NCI-H1417 (cell line): Measurements from ENCODE around the gene PPM1L.

Experiments
- DNase-seq, 3 experiments: peaks; one replicate each; lab custom pipeline; 2025; lab: John Stamatoyannopoulos, UW

The PPM1L gene

DNA sequence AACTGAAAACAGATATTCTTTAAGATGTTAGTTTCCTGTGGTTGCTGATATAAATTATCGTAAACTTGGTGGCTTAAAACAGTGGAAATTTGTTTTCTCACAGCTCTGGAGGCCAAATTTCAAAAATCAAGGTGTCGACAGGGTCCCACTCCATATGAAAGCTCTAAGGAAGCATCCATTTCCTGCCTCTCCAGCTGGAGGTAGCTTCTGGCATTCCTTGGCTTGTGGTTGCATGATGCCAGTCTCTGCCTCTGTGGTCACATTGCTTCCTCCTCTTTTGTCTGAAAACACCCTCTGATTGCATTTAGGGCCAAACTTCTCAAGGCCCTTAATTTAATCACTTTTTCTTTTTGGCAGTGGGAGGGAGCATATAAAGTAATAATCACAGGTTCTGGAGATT lies 96.8 kb downstream of the PPM1L start:
- DNase-seq: no peak

DNA sequence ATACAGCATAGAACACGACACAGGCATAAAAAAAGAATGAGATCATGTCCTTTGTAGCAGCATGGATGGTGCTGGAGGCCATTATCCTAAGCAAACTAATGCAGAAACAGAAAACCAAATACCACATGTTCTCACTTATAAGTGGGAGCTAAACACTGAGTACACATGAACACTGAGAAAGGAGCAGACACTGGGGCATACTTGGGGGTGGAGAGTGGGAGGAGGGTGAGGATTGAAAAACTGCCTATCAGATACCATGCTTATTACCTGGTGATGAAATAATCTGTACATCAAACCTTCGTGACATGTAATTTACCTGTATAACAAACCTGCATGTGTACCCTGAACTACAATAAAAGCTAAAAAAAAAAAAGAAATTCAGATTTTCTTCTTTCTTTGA lies 100.4 kb downstream of the PPM1L start:
- DNase-seq: peak in 1 of 3 experiments; percentile 48

DNA sequence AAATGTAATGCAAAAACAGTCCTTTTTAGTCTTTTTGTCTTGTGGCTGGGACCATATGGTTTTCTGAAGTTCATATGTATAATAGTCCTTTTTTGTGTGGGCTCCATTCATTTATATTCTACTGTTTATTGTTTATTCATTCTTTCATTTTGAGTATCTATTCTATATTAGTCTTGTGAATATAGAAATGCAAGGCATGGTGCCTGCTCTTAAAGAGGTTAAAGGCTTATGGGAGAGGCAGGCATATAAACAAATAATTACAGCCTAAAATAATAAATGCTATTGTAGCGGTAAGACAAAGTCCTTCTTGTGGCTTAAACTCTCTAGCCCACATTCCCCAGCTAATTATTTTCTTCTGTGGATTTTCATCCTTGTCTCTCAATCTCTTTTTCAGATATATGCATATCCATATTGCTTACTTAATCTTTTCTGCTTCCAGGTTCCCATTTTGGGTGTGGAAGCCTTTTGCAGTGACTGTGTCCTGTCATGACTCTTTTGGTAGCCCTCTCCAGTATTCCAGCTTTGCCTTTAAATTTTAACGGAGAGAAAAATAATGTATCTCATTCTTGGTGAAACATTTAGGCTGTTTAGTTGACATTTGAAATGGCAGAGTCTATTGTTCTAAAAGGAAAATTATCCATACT lies 101.6 kb downstream of the PPM1L start:
- no peak for DNase-seq

DNA sequence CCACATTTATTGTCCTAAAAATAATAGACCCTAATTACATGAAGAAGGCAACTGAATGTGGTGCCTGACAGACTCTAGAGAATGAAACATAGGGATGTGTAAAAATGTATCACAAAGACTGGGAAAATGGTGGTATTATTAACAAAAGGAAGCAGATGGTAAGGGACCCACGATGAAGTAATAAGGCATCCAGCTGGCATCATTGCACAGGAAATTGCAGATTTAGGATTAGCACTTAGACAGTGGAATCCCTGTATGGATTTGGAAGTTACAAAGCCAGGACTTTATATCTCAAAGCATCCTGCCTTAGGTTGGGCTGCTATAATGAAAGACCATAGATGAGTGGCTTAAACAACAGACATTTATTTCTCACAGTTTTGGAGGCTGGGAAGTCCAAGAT lies 104.3 kb downstream of the PPM1L start:
- peak in 1 of 3 experiments; percentile 22 for DNase-seq

DNA sequence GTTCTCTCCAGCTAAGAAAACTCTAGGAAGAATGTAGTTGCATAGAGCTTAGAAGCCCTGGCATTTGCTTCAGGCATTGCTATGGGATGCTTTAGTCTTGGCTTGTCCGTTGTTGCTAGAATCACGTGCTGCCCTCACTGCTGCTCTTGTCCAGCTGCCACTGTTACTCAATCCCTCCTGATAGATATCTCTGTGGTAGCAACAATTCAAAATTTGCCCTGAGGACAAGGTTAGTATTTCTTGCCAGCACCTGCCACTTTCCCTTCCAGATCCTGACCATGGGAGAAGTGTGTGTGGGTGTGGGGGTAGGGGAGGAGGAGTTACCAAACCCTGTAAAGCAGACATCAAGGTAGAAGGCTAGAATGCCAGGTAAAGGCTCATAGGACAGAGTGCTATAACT lies 113.8 kb downstream of the PPM1L start:
- peak in 2 of 3 experiments; percentile 73 to 92 for DNase-seq

DNA sequence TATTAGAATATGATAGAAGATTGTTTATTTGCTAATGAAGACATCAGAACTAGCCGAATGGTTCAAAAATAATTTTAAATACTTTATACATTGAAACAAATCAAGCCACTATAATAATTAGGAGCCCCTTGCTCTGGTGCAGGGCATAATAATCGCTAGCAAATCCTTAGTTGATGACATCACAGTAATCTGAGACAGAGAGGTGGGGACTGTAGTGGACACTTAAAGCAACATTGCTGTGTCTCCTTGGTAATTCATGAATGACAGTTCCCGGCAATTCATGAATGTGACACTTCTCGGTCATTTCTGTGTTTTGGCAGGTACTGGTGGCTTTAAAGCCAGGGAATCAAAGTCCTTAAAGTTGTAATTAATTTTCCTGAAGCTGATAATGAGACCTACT lies 114.3 kb downstream of the PPM1L start:
- DNase-seq: peak; percentile 60 to 95 (median 73)

DNA sequence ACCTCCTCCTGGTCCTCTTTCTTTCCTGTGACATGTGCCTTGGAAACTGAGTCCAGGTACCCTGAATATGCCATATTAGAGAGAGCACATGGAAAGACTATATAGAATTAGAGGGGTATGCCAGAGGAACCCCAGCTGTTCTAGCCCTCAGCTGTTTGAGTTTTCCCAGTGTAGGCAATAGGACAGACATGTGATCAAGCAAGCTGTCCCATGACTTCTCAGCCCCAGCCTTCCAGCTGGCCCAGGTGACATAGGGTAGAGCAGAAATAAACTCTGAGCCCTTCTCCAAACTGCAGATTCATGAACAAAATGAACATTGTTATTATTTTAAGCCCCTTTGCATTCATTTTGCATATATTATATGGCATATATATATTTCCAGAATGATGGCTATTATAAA lies 118.7 kb downstream of the PPM1L start:
- no peak for DNase-seq

DNA sequence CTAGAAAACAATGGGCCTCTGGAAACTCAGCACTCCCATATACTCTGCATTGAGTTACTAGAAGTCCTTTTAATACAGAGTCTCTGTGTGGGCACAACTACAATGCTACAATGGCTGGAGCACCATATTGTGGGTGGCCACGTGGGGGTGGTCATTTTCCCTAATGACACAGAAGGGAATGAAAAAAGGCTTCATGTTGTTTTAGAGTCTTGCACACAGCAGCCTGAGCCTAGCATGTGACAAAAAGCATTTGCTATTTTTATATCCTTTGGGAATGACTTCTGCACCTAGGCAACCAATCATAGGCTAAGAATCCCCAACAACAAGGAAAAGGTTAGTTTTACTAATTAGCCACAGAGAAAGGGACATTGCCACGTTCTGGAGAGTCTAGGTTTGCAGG lies 120.6 kb downstream of the PPM1L start:
- DNase-seq: no peak

DNA sequence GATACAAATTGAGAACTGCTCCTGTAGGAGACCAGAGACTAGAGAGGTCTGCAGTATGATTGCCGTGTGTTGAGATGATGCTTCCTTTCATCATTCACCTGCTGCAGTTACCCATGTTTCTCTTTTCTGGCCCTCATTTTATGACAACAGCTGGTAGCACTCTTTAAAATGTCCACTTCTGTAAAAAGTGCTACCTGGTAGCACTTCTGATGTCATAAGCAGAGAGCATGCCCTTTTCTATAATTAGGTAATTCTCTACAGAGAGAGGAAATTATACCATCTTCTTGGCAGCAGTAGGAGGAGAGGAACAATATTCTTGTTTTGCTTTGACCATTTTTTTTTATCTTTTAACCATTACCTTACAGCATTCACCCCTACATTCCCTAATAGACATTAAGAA lies 123.8 kb downstream of the PPM1L start:
- DNase-seq: peak in 2 of 3 experiments; percentile 23 to 45

DNA sequence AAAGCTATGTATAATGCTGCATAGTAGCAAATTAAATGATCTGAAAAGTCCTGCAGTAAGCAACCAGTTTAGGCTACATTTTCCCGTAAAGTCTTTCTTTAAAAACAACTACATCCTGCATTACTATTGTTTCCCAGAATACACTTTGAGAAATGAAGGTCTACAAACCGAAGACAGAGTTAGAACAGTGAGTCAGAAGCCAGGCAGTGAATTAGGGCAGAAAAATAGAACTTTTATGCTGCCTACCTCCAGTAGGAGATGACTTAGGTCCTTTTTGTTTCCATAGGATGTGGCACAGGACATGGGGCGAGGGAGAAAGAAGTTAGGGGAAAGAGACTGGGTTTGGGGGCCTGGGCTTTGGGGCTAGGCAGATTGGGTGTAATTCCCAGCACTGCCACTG lies 127.3 kb downstream of the PPM1L start:
- DNase-seq: no peak

DNA sequence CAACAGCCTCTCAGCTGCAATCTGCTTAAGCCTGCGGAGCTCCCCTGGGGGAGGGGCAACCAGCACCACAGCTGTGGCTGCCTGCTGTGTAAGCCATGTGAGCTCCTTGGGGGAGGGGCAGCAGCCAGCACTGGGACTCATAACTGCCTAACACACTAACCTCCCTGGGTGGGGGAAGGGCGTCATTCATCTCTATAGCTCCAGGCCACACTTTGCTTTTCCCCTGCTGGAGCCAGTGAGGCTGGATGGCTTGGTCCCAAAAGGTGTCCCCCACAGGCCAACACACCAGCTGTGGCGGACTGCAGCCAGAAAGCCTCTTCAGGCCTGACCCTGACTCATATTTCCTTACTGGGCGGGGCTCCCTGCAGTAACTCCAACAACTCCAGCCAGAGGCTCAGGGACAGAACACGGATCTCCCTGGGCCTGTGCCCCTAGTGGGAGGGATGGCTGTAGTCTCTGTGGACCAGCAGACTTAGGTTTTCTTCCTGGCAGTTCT lies 129.8 kb downstream of the PPM1L start:
- peak; percentile 74 to 96 (median 90) for DNase-seq

DNA sequence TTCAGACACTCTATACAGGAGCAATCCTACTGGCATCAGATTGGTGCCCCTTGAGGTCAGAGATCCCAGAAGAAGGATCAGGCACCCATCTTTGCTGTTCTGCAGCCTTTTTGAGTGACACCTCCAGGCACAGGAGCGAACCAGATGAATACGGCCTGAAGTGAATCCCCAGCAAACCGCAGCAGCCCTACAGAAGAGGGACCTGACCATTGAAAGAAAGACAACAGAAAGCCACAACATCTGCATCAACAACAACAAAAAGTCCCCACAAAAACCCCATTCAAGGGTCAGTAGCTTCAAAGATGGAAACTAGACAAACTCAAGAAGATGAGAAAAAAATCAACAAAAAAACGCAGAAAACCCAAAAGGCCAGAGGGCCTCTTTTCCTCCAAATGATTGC lies 130.4 kb downstream of the PPM1L start:
- DNase-seq: no peak

DNA sequence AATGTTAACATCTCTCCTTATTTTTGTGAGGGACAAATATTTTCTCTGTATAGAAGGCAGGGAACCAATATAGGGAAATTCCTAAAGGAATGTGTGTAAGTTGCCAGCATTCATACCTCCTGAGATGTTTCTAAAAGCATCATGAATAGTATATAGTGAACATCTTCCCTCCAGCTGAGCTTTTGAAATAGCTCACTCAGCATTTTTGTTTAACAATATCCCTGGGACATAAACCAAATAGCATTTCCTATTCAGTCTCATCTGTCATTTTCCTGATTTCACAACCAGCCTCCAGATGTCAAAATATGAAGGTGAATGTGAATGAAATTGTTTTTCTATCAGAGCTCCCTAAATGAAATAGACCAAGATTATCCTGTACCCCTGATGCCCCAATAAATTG lies 137.2 kb downstream of the PPM1L start:
- DNase-seq: no peak

DNA sequence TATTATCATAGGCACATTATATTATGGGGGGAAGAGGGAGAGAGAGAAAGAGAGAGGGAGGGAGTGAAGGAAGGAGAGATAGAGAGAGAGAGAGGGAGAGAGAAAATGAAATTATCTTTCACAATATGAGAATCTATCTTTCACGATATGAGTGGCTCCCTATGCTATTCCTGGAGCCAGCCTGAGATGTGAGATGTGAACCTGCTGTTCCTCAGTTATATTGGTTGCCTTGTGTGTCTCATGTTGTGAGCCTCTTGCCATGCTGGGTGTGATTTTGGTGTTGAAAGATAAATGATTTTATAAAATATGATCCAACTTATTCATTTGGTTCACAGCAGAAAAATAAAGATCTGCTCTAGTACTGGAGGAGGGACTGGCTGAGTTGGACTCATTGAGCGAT lies 148.7 kb downstream of the PPM1L start:
- no peak for DNase-seq

DNA sequence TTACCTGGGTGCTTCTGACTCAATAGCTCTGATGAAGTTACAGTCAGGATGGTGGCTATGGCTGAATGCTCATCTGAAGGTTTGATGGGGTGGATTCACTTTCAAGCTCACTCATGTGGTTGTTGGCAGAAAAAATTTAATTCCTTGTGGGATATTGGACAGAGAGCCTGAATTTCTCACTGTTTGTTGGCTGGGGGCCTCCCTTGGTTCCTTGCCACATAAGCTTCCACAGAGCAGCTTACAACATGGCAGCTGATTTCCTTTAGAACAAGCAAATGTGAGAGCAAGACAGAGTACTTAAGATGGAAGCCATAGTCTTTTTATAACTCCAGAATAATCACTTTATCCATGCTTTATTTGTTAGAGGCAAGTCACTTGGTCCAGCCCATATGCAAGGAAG lies 150.6 kb downstream of the PPM1L start:
- DNase-seq: no peak

DNA sequence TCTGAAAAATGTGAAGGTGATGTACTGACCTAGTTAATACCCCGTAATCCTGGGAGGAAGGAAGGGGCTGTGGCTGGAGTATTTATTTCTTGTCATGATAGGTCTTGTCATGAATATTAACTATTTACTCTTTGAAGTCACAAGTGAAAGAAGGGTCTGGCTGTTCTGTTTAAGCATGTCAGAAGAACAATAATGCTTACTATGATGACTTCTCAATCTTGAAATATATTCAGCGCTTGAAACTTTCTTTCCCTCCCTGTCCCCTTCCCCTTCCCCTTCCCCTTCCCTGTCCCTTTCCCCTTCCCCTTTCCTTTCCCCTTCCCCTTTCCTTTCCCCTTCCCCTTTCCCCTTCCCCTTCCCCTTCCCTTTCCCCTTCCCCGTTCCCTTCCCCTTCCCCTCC lies 153.9 kb downstream of the PPM1L start:
- no peak for DNase-seq

DNA sequence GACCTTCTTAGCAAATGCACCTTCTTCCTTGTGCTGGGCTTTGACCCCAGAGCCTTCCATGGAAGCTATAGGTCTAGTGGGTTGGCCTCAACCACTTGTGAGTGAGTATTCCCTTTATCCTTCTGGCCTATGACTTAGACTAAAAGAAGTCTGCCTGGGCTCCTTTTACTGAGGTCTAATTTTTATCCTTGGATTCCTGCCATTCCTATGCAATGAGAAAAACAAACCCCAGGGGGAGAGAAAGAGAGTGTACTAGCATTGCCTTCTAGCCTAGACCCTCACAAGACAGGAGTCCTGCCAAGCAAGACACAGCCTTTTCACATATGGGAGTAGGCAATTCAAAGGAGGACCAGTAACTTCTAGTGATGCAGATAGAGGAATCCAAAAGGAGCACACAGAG lies 155.4 kb downstream of the PPM1L start:
- DNase-seq: no peak

DNA sequence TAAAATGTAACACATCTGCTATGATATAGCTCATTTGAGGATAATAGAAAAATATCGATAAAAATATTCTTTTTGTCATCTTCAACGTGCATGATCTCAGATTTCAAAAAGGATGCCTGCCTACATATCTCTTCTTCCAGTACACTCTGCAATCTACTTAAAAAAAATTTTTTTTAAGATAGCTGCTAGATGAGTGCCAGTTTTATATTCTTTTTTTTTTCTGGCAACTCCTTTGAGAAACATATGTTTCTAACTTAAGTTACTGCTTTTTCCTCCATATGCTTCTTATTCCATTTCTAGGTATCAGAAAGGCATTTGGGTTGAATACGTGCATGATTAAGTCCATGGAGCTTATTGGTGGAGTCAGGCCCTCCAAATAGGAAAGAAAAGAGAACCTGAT lies 160.4 kb downstream of the PPM1L start:
- no peak for DNase-seq

DNA sequence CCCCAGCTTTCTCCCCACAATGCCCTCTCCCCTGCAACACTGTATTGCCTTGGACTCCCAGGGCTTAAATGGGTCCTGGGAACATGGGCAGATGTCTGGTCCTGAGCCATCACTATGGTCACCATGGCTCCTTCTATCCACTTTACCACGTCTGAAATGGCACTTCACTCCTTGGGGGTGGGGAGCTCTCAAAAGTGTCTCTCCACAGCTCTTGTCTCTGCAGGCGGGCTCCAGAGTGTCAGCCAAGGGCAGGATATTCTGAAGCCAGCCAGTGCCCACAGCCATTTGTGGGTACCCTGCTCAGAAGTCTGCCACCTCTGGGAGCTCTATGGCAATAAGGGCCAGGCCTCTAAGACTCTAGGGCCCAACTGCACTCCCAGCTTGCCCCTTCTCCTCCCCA lies 163.9 kb downstream of the PPM1L start:
- DNase-seq: peak; percentile 51 to 96 (median 89)

DNA sequence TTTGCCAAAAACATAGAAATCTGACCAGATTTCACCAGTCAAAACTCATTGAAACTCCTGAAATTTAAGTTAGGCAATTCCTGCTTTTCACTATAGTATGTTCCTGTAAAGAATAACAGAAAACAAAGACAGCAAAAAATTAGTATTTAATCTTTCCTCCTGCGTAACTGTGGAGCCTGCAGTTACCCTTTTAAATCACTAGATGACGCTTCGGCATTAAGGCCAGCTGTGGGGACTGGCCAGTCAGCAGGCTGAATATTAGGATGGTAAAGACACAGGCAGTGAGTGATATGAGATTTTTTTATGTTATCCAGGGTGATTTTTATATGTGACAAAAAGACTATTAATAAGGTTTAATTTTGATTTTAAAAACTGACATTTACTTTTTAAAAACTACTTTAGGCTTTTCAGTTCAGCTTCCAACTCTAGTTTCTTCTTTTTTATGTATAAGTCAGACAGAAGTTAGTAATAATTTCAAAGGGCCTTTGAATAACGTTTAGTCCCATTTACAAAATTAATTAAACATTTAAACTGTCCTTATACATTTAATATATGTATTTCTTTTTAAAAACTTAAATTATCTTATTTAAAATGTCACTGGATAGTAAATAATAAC lies 165.1 kb downstream of the PPM1L start:
- peak; percentile 7 to 57 (median 35) for DNase-seq

DNA sequence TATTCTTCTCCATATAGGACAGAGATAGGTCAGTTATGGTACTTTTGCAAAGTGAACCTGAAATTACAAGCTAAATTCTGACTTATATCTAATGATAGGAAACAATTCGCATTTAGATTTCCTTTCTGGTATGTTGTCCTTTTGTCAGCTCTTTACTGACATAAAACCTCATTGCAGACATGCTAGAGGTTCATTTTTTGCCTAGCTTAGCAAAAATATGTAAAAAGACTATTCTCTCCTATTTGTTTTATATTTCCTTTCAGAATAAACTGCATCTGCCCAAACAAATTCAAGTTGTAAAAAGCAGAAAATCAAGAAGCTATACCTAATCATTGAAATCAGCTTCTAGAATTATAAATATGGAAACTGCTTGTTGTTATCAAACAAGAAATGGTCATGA lies 168.7 kb downstream of the PPM1L start:
- no peak for DNase-seq

DNA sequence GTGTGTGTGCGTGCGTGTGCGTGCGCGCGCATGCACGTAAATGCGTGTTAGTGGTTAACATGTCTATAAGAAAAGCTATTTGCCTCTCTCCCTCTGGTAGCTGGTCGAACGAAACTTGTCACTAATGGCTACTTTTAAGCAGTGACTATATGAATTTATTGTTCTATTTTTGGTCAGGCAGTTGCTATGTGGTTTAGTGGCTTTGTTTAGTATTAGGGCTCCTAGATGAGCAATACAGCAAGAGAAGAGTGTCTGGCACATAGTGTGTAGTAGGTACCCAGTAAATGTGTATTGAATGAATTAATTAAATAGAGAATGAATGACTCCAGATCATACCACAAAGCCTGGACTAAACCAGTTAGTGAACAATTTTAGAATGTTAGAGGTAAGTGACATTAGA lies 171.6 kb downstream of the PPM1L start:
- no peak for DNase-seq

DNA sequence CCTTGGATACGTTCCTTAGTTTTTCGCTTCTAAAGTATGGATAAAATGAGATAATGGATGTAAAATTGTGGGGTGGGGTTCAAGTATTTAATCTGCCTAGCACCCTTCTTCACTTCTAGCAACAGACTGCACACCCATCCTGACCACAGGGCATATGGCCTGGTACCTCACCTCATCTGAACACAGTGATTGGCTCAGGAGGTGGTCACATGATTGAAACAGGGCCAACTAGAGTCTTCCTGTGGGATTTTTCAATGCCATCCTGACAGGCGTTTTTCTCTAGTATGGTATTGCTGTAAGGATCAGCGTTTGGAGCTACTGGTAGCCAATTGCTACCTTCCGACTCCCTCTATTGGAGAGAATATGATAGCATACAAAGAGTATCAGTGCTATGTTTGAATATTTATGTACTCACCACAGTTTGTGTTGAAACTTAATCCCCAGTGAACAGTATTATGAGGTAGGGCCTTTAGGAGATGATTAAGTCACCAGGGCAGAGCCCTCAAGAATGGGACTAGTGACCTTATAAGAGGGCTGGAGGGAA lies 172.2 kb downstream of the PPM1L start:
- DNase-seq: peak in 2 of 3 experiments; percentile 18 to 57

DNA sequence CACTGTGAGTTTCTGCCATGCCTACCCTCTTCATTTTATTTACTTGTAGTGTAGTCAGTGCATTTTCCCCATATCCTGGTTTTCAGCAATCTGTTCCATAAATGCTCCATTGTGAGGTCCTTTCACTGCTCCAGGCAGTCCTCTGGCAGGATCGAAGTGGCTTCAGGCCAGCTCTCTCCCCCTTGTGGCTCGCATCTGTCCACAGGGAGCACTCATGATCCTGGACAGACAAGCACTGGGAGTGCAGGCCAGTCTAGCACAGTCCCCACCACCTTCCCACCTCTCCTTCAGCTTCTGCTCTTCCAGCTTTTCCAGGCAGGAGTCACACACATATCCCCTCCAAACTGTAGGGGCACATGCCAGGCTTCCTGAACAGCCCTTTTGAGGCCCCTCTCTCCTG lies 173.6 kb downstream of the PPM1L start:
- DNase-seq: peak in 2 of 3 experiments; percentile 30 to 48
